Measurements from ENCODE around the gene CPSF3. TPM values are rescaled to one million over a fixed set of nuclear protein-coding genes. Genes with fewer than 3 reads are reported as not detected.
A peak's percentile ranks its signal among the peaks of the same experiment; 100 is the strongest.

CPSF3 gene
- total RNA-seq, 1 donor from 2014 or later: 199 TPM

DNA sequence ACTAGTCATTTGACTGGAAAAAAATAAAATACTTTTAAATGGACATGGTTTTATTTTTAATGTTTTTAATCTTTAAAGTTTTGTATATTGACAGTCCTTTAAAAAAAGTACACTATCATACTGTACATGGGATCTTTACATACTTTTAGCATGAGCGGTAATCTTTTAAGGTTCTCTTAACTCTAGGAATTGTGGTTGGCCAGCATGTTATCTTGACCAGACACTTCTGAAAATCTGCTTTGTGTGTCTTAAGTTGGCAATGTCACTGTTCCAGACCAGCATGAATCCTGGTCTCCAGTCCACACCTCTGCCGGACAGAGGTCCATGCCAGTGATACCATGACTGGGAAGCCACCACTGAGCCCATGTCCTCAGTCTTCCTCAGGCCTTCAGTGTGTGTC, 17.8 kb upstream of the CPSF3 start:
- no peak overlapping the region for H2AFZ ChIP-seq (replicated peaks)
- H3K27me3 Mint-ChIP-seq (ENCODE audit: insufficient read depth, low read depth): peaks cover under 1% of the 10 kb centered on the region
- H3K27ac Mint-ChIP-seq: no peak overlapping the region
- H3K27me3 ChIP-seq: no peaks in the 10 kb centered on the region
- H3K4me1 ChIP-seq: no peaks in the 10 kb centered on the region
- H3K36me3 ChIP-seq: no peaks in the 10 kb centered on the region
- H3K36me3 Mint-ChIP-seq: peaks cover 16% of the 10 kb centered on the region
- H3K4me3 Mint-ChIP-seq: no peak overlapping the region
- H3K27ac ChIP-seq: no peak overlapping the region
- no peaks in the 10 kb centered on the region for H3K9me3 Mint-ChIP-seq
- H3K4me1 Mint-ChIP-seq: peaks cover under 1% of the 10 kb centered on the region
- H3F3A ChIP-seq (ENCODE audit: low read depth): no peaks in the 10 kb centered on the region
- H3K4me2 ChIP-seq: no peak overlapping the region
- DNase-seq (ENCODE audit: low spot score): no peak
- H3K9ac ChIP-seq: no peak overlapping the region
- TF ChIP-seq, protein P1, sequence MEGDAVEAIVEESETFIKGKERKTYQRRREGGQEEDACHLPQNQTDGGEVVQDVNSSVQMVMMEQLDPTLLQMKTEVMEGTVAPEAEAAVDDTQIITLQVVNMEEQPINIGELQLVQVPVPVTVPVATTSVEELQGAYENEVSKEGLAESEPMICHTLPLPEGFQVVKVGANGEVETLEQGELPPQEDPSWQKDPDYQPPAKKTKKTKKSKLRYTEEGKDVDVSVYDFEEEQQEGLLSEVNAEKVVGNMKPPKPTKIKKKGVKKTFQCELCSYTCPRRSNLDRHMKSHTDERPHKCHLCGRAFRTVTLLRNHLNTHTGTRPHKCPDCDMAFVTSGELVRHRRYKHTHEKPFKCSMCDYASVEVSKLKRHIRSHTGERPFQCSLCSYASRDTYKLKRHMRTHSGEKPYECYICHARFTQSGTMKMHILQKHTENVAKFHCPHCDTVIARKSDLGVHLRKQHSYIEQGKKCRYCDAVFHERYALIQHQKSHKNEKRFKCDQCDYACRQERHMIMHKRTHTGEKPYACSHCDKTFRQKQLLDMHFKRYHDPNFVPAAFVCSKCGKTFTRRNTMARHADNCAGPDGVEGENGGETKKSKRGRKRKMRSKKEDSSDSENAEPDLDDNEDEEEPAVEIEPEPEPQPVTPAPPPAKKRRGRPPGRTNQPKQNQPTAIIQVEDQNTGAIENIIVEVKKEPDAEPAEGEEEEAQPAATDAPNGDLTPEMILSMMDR (IDR thresholded peaks at IDR 0.05): no peak
- TF ChIP-seq EZH2 (IDR thresholded peaks at IDR 0.05): no peak
- no peak for TF ChIP-seq EZH2phosphoT487 (IDR thresholded peaks at IDR 0.05)
- no peaks in the 10 kb centered on the region for H3K79me2 ChIP-seq (ENCODE audit: low read depth)
- no peak overlapping the region for H3K4me3 ChIP-seq
- no peaks in the 10 kb centered on the region for H3K9me3 ChIP-seq (ENCODE audit: low read depth)
- H4K20me1 ChIP-seq (ENCODE audit: low read depth): no peaks in the 10 kb centered on the region

DNA sequence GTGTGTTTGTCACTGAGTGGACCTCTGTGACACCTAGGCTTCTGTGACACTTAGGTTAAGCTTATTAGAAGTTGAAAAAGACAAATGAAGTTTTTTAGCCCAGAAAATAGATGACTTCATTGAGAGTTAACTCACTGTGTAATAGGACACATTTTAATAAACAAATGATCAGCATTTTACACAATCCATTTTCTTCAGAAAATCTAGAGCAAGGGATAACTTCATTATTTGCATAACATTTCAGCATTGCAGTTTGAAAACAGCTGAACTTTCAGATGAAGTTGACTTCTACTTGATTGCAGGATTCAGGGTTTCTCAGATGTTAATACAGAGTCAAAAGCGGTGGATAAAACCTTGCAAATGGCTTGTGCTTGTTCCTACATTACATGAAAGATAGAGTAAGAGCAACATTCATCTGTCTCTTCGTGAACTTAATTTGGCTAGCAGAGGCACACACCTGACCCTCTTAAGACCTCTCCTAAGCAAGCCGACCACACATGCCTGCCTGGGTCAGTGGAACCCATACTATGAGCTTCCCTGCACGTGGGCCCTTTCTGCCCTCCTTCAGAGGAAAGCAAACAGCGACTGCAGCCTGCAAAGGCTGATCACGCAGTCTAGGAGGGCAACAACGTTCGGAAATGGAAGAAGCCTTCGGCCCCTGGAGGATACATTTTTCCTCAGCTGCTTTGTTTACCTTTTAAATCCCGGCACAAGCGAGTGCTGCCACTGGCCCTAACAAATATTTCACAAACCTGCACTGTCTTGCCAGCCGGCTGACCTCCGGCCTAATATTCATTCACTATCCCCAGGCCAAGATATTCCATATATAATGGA, 16.7 kb upstream of the CPSF3 start:
- no peaks in the 10 kb centered on the region for H3K9me3 Mint-ChIP-seq
- H3K4me2 ChIP-seq: no peak overlapping the region
- H3K9ac ChIP-seq: no peak overlapping the region
- H3K27ac ChIP-seq: no peak overlapping the region
- peak overlapping the region; percentile 92 for H3K27ac Mint-ChIP-seq
- DNase-seq (ENCODE audit: low spot score): no peak
- peaks cover 15% of the 10 kb centered on the region for H3K36me3 Mint-ChIP-seq
- no peaks in the 10 kb centered on the region for H3K27me3 ChIP-seq
- H3K4me1 ChIP-seq: no peaks in the 10 kb centered on the region
- no peaks in the 10 kb centered on the region for H3K4me1 Mint-ChIP-seq
- H2AFZ ChIP-seq (replicated peaks): no peak overlapping the region
- no peaks in the 10 kb centered on the region for H3K36me3 ChIP-seq
- H4K20me1 ChIP-seq (ENCODE audit: low read depth): no peaks in the 10 kb centered on the region
- H3K9me3 ChIP-seq (ENCODE audit: low read depth): no peaks in the 10 kb centered on the region
- H3K79me2 ChIP-seq (ENCODE audit: low read depth): no peaks in the 10 kb centered on the region
- no peak overlapping the region for H3K4me3 ChIP-seq
- TF ChIP-seq, protein P1 (IDR thresholded peaks at IDR 0.05): no peak
- TF ChIP-seq EZH2phosphoT487 (IDR thresholded peaks at IDR 0.05): no peak
- TF ChIP-seq EZH2 (IDR thresholded peaks at IDR 0.05): no peak
- no peak overlapping the region for H3K4me3 Mint-ChIP-seq
- no peaks in the 10 kb centered on the region for H3F3A ChIP-seq (ENCODE audit: low read depth)
- no peaks in the 10 kb centered on the region for H3K27me3 Mint-ChIP-seq (ENCODE audit: insufficient read depth, low read depth)

DNA sequence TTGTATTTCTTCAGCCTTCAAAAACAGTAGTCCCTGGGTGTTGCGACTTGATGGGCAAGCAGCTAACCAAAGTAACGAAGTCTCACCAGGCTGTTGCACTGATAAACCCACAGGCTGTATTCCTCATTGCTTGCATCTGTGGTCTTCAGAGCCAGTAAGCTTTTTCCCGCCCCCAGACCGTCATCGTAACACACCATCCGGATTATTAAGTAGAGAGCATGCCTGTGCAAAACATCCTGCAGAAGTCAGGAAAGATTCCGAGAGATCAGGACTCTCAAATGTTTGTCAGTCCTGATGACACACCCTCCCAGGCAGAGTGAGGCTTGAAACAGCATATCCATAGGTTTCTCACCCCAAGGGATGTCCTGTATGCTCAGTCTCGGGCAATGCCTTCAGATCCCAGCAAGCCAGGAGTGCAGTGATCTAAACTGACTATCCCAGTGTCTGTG, 16.1 kb upstream of the CPSF3 start:
- Mint-ChIP-seq H3K36me3 (peaks cover 14% of the 10 kb centered on the region), H3K27me3 (ENCODE audit: insufficient read depth, low read depth) (no peaks in the 10 kb centered on the region), H3K4me1 (no peaks in the 10 kb centered on the region), H3K9me3 (no peaks in the 10 kb centered on the region), H3K27ac (no peak overlapping the region), H3K4me3 (no peak overlapping the region)
- Histone ChIP-seq H3K27me3 (no peaks in the 10 kb centered on the region), H3K4me2 (no peak overlapping the region), H3K9ac (no peak overlapping the region), H3K4me1 (no peaks in the 10 kb centered on the region), H2AFZ (replicated peaks) (no peak overlapping the region), H4K20me1 (ENCODE audit: low read depth) (no peaks in the 10 kb centered on the region), H3K79me2 (ENCODE audit: low read depth) (no peaks in the 10 kb centered on the region), H3K27ac (no peak overlapping the region), H3F3A (ENCODE audit: low read depth) (no peaks in the 10 kb centered on the region), H3K36me3 (no peaks in the 10 kb centered on the region), H3K9me3 (ENCODE audit: low read depth) (no peaks in the 10 kb centered on the region), H3K4me3 (no peak overlapping the region)
- TF ChIP-seq EZH2phosphoT487 (IDR thresholded peaks at IDR 0.05): no peak
- TF ChIP-seq EZH2 (IDR thresholded peaks at IDR 0.05): no peak
- TF ChIP-seq, protein P1 (IDR thresholded peaks at IDR 0.05): no peak
- no peak for DNase-seq (ENCODE audit: low spot score)
